ENCODE data around the gene COL3A1.

GRCh38 chr2:189049709-189050164 is 75.6 kb downstream of the COL3A1 start:
- TF ChIP-seq CTCF (conservative IDR thresholded peaks at IDR 0.05; ENCODE audit: low read depth in 2 of 2) (no peak), EZH2 (IDR thresholded peaks at IDR 0.05; ENCODE audit: low read depth, unreplicated experiment) (no peak), NANOG (IDR thresholded peaks at IDR 0.05; ENCODE audit: borderline replicate concordance) (no peak), REST (IDR thresholded peaks at IDR 0.05; ENCODE audit: unreplicated experiment) (no peak), STAT1 (IDR thresholded peaks at IDR 0.05; ENCODE audit: unreplicated experiment) (no peak), POLR2AphosphoS5 (IDR thresholded peaks at IDR 0.05; ENCODE audit: low read depth) (no peak), EZH2phosphoT487 (IDR thresholded peaks at IDR 0.05; ENCODE audit: unreplicated experiment) (no peak), JUNB (IDR thresholded peaks at IDR 0.05; ENCODE audit: unreplicated experiment) (no peak), ZNF114 (CRISPR knock-in tag; IDR thresholded peaks at IDR 0.05) (no peak), ZNF462 (CRISPR knock-in tag; IDR thresholded peaks at IDR 0.05) (no peak), CREB1 (CRISPR knock-in tag; IDR thresholded peaks at IDR 0.05; ENCODE audit: low read depth) (no peak), ZNF331 (CRISPR knock-in tag; IDR thresholded peaks at IDR 0.05; ENCODE audit: low read depth) (no peak), ETS1 (IDR thresholded peaks at IDR 0.05) (no peak)
